Measurements from ENCODE around the gene SNRNP70. TPM values are rescaled to one million over a fixed set of nuclear protein-coding genes. Genes with fewer than 3 reads are reported as not detected.
A peak's percentile ranks its signal among the peaks of the same experiment; 100 is the strongest.
"Not testable (repeated sequence)": the region's sequence is repeated elsewhere in the genome, so short reads cannot be mapped to it uniquely, and the experiment has no call there.

Gene SNRNP70
- total and polyA plus RNA-seq, 3 donors from 2014 or later, result 184 to 484 (median 422) TPM

GRCh38 chr19:49119411-49120324 is 34.4 kb downstream of the SNRNP70 start, which contains the start of gene PPFIA3:
Gene PPFIA3, plus strand, starts transcription at chr19:49119544. Its CDS starts 8,330 bp downstream, at chr19:49127874.
- H3K36me3 ChIP-seq (ENCODE audit: low read depth, missing control alignments), result no peaks in the 10 kb centered on the region
- H3K27me3 ChIP-seq, result no peaks in the 10 kb centered on the region
- H3K4me1 ChIP-seq, result peaks cover 22% of the 10 kb centered on the region
- no peaks in the 10 kb centered on the region for H3K9me3 ChIP-seq
- peak; percentile 77 for DNase-seq
- peak within 1 kb of the TSS; percentile 50 to 56 for H3K4me3 ChIP-seq
- intact Hi-C loops (cut with DNase I; ENCODE audit: low total_unique reads), result no loop called here
- WGBS, 2 donors, result 1% methylated on average over 33 to 54 of the region's 90 CpGs
- TF ChIP-seq CTCF (IDR thresholded peaks at IDR 0.05) (no peak), POLR2A (IDR thresholded peaks at IDR 0.05) (no peak)
- peak within 1 kb of the TSS; percentile 69 to 94 for H3K27ac ChIP-seq

GRCh38 chr19:49120325-49120683 is 35.1 kb downstream of the SNRNP70 start:
- intact Hi-C loops (cut with DNase I; ENCODE audit: low total_unique reads), result no loop called here
- Histone ChIP-seq H3K9me3 (no peaks in the 10 kb centered on the region), H3K27ac (no peak overlapping the region), H3K27me3 (no peaks in the 10 kb centered on the region), H3K4me3 (peak overlapping the region; percentile 49 to 50), H3K36me3 (ENCODE audit: low read depth, missing control alignments) (no peaks in the 10 kb centered on the region), H3K4me1 (peaks cover 22% of the 10 kb centered on the region)
- WGBS, 2 donors, result 11 to 13% methylated on average over 11 to 16 of the region's 16 CpGs
- TF ChIP-seq POLR2A (IDR thresholded peaks at IDR 0.05) (no peak), CTCF (IDR thresholded peaks at IDR 0.05) (no peak)
- DNase-seq, result no peak

- H3K4me3 ChIP-seq, result no peak overlapping the region
- H3K27me3 ChIP-seq, result no peaks in the 10 kb centered on the region
- DNase-seq, result no peak
- 77 to 89% methylated on average over 2 of the region's 2 CpGs for WGBS, 2 donors
- H3K4me1 ChIP-seq, result peaks cover 22% of the 10 kb centered on the region
- no peak overlapping the region for H3K27ac ChIP-seq
- H3K9me3 ChIP-seq, result no peaks in the 10 kb centered on the region
- TF ChIP-seq CTCF (IDR thresholded peaks at IDR 0.05) (no peak), POLR2A (IDR thresholded peaks at IDR 0.05) (no peak)
- intact Hi-C loops (cut with DNase I; ENCODE audit: low total_unique reads), result no loop called here
- no peaks in the 10 kb centered on the region for H3K36me3 ChIP-seq (ENCODE audit: low read depth, missing control alignments)
These were observed 35.6 kb downstream of the SNRNP70 start for GRCh38 chr19:49120868-49121267.

- 81 to 82% methylated on average over 10 of the region's 10 CpGs for WGBS, 2 donors
- H3K4me3 ChIP-seq; DNase-seq; H3K27me3 ChIP-seq; H3K27ac ChIP-seq; H3K36me3 ChIP-seq (ENCODE audit: low read depth, missing control alignments); intact Hi-C loops (cut with DNase I; ENCODE audit: low total_unique reads); H3K9me3 ChIP-seq: not testable (repeated sequence)
- peaks cover 22% of the 10 kb centered on the region for H3K4me1 ChIP-seq
These were observed 36.6 kb downstream of the SNRNP70 start for GRCh38 chr19:49121841-49122240.

GRCh38 chr19:49123285-49123684 is 38.0 kb downstream of the SNRNP70 start:
- H3K4me3 ChIP-seq; DNase-seq; H3K27ac ChIP-seq; H3K9me3 ChIP-seq; H3K36me3 ChIP-seq (ENCODE audit: low read depth, missing control alignments); H3K27me3 ChIP-seq; intact Hi-C loops (cut with DNase I; ENCODE audit: low total_unique reads): not testable (repeated sequence)
- 90 to 93% methylated on average over 11 of the region's 11 CpGs for WGBS, 2 donors
- peaks cover 18% of the 10 kb centered on the region for H3K4me1 ChIP-seq
